Neural progenitor cell (in vitro differentiated cells): ENCODE data around the gene CALB2.

Experiments
- EZH2 ChIP-seq: fragments of 200-600 bp; sonication (generic); IDR thresholded peaks from 2 replicates; pipeline ENCODE4 v1.6.1; 2017; ENCODE audit warnings: antibody characterized with exemption, mild to moderate bottlenecking, moderate library complexity
- TF ChIP-seq, protein P1 (sequence below): fragments of 200-600 bp; sonication (generic); IDR thresholded peaks from 2 replicates; pipeline ENCODE4 v1.5.1; 2017; ENCODE audit warnings: antibody characterized with exemption, mild to moderate bottlenecking

DNA sequence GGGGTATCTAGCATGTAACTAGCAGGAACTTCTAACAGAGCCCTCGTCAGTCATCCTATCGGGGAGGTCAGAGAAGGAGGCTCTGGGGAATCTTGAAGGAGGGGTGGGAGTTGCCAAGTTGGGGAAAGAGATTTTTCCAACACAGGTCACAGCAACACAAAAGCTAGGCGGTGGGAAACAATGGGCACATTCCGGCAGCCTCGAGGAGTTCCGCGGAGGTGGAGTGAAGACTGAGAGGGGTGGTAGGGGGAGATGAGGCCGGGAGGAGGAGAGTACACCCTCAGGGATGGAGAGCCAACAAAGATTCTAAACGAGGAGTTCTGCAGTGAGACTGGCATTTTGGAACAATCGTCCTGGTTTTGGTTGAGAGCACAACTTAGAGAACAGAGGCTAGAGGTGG, 13.5 kb upstream of the CALB2 start:
- TF ChIP-seq, protein P1, sequence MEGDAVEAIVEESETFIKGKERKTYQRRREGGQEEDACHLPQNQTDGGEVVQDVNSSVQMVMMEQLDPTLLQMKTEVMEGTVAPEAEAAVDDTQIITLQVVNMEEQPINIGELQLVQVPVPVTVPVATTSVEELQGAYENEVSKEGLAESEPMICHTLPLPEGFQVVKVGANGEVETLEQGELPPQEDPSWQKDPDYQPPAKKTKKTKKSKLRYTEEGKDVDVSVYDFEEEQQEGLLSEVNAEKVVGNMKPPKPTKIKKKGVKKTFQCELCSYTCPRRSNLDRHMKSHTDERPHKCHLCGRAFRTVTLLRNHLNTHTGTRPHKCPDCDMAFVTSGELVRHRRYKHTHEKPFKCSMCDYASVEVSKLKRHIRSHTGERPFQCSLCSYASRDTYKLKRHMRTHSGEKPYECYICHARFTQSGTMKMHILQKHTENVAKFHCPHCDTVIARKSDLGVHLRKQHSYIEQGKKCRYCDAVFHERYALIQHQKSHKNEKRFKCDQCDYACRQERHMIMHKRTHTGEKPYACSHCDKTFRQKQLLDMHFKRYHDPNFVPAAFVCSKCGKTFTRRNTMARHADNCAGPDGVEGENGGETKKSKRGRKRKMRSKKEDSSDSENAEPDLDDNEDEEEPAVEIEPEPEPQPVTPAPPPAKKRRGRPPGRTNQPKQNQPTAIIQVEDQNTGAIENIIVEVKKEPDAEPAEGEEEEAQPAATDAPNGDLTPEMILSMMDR, result no peak
- TF ChIP-seq EZH2, result no peak
